ENCODE results near the gene MAGEB17.

Gene MAGEB17

DNA sequence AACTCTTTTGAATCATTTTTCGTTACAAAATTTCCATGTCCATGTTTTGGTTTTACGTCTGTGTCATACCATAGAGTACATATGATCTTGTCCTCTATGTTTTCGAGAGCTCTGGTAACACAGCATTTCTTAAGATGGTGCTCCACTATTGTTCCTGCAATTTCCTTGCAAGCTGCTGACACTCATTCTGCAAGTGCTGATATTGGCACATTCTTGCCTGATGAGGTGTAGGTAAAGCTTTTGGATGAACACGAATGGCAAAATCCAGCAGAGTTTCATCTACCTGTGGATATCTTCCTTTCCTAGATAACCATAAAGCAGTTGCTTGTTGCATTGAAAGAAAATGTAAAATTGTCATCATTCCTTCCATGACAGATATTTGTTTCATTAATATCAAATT, 41.3 kb downstream of the MAGEB17 start:
- DNase-seq = no peak

DNA sequence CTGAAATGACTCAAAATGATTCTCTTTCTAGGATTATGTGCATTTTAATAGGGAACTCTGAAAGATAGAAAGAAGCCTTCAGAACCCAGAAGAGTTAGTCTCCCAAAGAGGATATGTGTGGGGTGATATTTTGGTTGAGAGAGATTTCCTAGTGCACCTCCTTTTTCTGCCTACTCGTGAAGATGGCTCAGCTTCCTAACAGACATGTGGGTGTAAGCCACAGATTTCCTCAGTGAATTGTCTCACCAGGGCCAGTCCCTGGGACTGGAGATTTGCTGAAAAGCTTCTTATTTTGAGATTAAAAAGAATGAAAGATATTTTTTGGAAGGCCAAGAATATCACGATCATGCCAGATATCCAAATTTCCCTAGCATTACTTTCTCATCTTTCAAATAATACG, 42.8 kb downstream of the MAGEB17 start:
- DNase-seq = no peak

DNA sequence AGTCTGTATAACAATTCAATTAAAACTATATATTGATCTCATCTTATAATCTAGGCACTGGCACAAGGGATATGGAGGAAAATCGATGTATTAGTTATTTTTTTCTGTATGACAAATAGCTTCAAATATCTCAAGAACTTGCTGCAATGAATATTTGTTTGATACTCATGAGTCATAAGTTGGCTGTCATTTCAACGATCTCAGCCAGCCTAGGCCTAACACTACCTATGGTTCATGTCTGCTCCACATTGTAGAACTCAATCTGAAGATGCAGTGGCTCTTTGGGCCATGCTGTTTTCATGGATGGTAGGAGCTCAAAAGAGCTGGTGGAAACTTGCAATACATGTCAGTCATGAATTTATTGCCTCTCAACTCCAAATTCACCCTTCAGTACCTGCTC, 44.7 kb downstream of the MAGEB17 start:
- DNase-seq = no peak

DNA sequence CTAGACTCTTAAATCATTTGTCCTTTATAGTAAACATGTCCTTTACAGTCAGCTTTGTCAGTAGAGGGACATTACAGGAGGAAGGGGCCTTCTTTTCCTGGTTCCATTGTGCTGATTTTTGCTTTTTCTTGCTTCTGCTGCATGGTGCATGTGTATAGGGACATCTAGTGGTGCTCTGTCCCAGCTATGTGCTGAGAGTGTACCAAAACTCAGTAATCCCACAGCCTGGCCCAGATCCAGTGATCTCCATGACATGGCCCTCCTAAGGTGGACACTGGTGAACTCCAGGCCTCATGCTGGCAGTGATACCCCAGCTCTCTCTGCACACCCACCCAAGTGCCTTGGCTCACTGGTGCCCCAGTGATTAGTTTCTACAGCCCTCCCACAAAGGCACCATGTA, 45.2 kb downstream of the MAGEB17 start:
- DNase-seq = peak in 1 of 58 donors; percentile 0

DNA sequence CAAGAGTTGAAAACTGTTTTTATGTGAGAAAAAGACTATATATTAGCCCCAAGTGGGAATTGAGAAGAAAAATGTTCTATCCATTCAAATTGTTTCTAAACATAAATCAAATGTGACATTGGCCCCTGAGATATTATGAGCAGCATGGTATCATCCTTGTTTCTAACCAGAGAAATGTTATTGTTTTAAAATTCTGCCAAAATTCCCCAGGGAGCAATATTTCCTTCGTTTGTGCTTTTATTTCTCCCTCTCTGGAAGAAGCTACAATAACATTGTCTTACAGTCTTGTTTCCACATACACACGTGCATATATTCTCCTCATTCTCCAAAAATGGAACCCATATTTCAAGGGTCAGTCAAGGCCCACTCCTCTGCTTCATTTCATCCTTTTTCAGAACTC, 46.7 kb downstream of the MAGEB17 start:
- DNase-seq = no peak

DNA sequence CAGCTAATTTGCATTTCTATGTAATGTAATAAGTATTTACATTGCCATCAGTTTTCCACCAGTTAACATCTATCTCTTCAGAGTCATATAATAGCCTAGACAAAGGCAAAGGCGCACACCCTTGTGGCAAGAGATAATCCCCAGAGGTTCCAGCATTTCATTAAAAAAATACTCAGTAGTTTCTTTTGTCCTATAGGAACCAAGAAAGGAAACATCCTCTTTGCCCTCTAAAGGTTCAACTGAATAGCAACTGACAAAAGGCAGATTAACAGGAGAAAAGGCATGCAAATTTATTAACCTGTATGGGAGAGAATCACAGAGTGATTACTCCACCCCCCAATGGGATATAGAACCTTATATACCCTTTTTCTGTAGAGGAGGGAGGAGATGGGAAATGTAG, 48.4 kb downstream of the MAGEB17 start:
- no peak for DNase-seq

All from anterior cingulate cortex (tissue), 58 donors.